Activated CD8-positive, alpha-beta memory T cell treated with anti-CD3 and anti-CD28 coated beads, Interleukin-2, amount 10 ng/mL, durations not matched to agents 7 days and 5 days (primary cell): ENCODE measurements around the gene KEL. TPM values are rescaled to one million over a fixed set of nuclear protein-coding genes. Genes with fewer than 3 reads are reported as not detected.

Experiments used
- ATAC-seq: fragments of 150-1000 bp; cut with Tn5 transposase; one replicate; pipeline ENCODE4 v1.10.0; 2021; ENCODE audit warnings: moderate library complexity
- CTCF ChIA-PET: fragments of 350-600 bp; sonication (Branson Sonifier 250); formaldehyde crosslinking; loops from one replicate; lab custom pipeline; 2021; ENCODE audit warnings: antibody characterized with exemption; lab: Charles Lee
- DNase-seq: peaks from one replicate; pipeline ENCODE4 v3.0.0-alpha.2; 2020
- H3K27ac Mint-ChIP-seq: one replicate; pipeline ENCODE4 v1.8.0; 2021; ENCODE audit warnings: mild to moderate bottlenecking, mixed read lengths
- H3K27me3 Mint-ChIP-seq: one replicate; pipeline ENCODE4 v1.8.0; 2021; ENCODE audit warnings: mixed read lengths
- H3K36me3 Mint-ChIP-seq: one replicate; pipeline ENCODE4 v1.8.0; 2021; ENCODE audit warnings: mild to moderate bottlenecking, mixed read lengths
- H3K4me1 Mint-ChIP-seq: one replicate; pipeline ENCODE4 v1.8.0; 2021; ENCODE audit warnings: mixed read lengths
- H3K4me3 Mint-ChIP-seq: one replicate; pipeline ENCODE4 v1.8.0; 2021; ENCODE audit warnings: mild to moderate bottlenecking, moderate library complexity, mixed read lengths
- H3K9me3 Mint-ChIP-seq: one replicate; pipeline ENCODE4 v1.8.0; 2022; ENCODE audit warnings: low read depth, mixed read lengths
- total RNA-seq, 2 experiments: library from RNA; stranded (reverse); gene quantifications; one replicate each; pipeline ENCODE4 v1.2.3, GENCODE V29; 2021

KEL gene
- total RNA-seq, 2 experiments from 2014 or later, result 0.16 to 0.70 TPM

DNA sequence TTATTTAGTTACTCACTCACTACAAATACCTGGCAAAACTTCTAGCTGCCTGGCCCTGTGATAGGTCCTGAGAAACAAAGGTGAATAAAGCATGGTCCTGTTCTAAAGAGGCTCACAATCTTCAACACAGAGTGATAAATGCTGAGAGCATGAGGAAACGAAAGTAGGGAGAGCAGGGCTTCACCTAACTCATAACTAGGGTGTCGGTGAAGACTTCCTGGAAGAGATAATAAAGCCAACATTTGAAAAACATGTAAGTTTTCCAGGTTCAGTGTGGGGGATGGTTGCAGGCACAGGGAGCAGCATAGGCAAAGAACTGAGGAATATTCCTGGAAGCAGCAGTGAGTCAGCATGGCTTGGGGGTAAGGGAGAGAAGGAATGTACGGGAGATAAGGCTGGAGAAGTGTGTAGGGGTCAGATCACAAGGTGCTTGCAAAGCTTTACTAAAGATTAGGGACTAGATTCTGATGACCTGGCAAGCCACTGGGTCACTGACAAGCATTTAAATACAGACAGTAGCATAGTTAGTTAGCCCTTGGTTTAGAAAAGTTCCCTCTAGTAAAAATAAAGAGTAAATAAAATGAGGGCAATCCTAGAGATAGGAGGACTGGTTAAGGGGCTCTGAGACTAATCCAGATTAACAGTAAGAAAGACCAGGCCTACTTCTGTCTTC, 5.1 kb downstream of the KEL start:
- H3K4me1 Mint-ChIP-seq, result peaks cover 2% of the 10 kb centered on the region
- H3K9me3 Mint-ChIP-seq, result peaks cover 13% of the 10 kb centered on the region
- peaks cover 2% of the 10 kb centered on the region for H3K36me3 Mint-ChIP-seq
- H3K27me3 Mint-ChIP-seq, result peaks cover 23% of the 10 kb centered on the region
- no peak overlapping the region for H3K4me3 Mint-ChIP-seq
- ATAC-seq, result no peak
- H3K27ac Mint-ChIP-seq, result no peak overlapping the region
- CTCF ChIA-PET, result no interaction called here
- no peak for DNase-seq

DNA sequence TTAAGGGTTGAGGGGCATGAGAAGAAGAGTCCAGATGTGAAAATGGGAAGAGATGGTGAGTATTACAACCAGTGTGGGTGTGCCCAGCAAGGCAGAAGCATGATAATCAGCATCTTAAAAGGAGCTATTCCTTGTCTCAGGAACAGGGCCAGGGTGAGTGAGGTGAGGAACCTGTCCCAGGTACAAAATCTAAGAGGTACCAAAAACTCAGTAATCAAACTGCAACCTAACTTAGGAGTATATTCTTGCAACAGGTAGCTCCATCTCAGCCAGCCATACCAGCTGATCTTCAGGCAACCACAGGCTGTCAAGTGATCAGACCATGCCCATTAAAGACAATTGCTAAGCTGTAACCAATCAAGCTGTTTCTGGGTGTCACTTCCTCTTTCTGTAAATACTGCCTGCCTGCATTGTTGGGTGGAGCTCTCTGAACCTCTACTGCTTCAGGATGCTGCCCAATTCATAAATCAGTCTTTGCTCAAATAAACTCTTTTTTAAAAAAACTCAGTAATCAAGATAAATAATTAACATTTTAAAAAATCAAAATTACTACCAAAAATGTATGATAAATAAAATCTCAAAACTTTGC, 7.4 kb downstream of the KEL start:
- H3K9me3 Mint-ChIP-seq, result peaks cover 13% of the 10 kb centered on the region
- H3K4me1 Mint-ChIP-seq, result peaks cover 2% of the 10 kb centered on the region
- CTCF ChIA-PET, result no interaction called here
- ATAC-seq (no peak), DNase-seq (no peak)
- H3K4me3 Mint-ChIP-seq, result no peak overlapping the region
- no peak overlapping the region for H3K27ac Mint-ChIP-seq
- H3K27me3 Mint-ChIP-seq, result peaks cover 26% of the 10 kb centered on the region
- H3K36me3 Mint-ChIP-seq, result peaks cover 2% of the 10 kb centered on the region

DNA sequence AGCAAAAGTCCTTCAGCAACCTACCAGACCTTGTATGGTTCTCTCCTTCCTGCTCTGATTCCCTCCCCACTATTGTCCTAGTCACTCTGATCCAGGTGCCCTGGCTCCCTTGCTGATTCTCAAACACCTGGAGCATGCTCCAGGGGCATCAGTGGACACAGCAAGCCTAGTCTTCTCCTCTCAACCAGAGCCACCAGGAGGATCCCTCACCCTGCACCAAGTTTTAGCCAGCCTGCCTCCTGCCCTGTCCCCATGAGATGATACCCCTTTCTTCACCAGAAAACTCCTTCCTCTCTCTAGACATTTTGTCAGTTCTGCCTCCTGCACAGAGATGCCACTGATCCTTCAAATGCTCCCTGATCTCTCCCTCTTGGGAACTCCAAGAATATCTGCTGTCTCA, 11.9 kb downstream of the KEL start:
- H3K36me3 Mint-ChIP-seq, result no peaks in the 10 kb centered on the region
- ATAC-seq (no peak), DNase-seq (no peak)
- CTCF ChIA-PET, result no interaction called here
- H3K4me1 Mint-ChIP-seq, result no peaks in the 10 kb centered on the region
- H3K9me3 Mint-ChIP-seq, result peaks cover 6% of the 10 kb centered on the region
- H3K27ac Mint-ChIP-seq, result no peak overlapping the region
- no peak overlapping the region for H3K4me3 Mint-ChIP-seq
- peaks cover 9% of the 10 kb centered on the region for H3K27me3 Mint-ChIP-seq

DNA sequence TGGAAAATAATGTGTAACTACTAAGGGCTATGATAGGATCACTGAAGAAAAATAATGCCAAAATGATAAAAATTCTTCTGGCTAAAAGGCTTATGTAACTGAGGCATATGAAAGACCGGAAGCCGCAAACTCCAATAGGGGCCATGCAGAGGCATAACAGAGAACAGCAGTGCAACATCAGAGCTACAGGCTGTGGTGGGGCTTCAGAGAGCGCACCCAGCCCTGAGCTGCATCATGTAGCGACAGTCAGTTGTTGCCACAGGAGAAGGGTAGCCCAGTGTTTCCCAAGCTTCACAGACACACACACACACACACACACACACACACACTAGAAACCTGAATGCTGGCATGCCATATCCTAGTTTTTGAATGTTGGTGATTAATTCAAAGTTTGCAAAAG, 13.6 kb downstream of the KEL start:
- CTCF ChIA-PET, result no interaction called here
- Mint-ChIP-seq H3K4me1 (no peaks in the 10 kb centered on the region), H3K36me3 (no peaks in the 10 kb centered on the region), H3K27me3 (peaks cover 9% of the 10 kb centered on the region), H3K9me3 (no peaks in the 10 kb centered on the region), H3K27ac (no peak overlapping the region), H3K4me3 (no peak overlapping the region)
- DNase-seq, result no peak
- no peak for ATAC-seq

DNA sequence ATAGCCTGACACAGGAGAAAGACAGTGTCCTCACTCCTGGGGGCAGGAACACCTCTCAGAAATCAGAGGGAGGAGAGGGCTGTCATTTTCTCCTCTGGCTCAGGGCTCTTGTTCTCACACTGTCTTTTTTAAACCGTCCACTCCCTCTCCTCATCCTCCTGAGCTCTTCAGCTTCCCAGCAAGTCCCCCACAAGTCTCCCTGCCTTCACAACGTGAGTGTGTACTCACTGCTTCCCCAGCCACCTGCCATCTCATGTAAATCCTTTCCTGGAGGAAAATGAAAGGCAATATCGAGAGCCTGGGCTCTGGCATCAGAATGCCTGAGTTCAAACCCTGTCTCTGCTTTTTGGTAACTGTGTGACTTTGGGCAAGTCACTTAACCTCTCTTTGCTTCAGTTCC, 17.2 kb downstream of the KEL start:
- Mint-ChIP-seq H3K27me3 (peaks cover under 1% of the 10 kb centered on the region), H3K27ac (no peak overlapping the region), H3K4me1 (no peaks in the 10 kb centered on the region), H3K4me3 (no peak overlapping the region), H3K36me3 (no peaks in the 10 kb centered on the region), H3K9me3 (no peaks in the 10 kb centered on the region)
- DNase-seq (no peak), ATAC-seq (no peak)
- CTCF ChIA-PET, result no interaction called here

DNA sequence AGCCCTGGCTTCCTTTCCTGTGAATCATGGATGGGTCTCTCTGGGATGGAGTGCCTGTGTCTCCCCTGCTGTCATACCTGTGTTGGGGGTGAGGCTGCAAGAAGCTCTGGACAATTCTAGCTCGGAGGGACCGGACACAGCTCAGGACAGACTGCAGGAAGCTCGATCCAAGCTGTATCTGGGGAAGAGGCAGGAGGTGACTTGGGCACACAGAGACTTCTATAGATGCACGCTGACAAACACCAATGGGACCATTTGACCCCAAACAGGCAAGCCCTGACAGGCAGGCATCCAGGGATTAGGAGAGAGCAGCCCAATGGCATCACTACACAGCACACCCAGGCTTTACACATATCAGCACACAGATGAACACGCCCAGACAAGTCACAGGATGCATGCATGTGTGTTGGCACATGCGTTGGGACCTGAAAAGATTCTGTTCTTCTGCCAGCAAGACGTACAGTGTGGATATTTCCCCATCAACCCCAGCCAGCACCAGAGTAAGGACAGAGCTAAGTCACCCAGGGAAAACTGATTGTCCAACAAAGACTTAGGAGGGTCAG, 18.4 kb downstream of the KEL start:
- no peaks in the 10 kb centered on the region for H3K36me3 Mint-ChIP-seq
- no peaks in the 10 kb centered on the region for H3K4me1 Mint-ChIP-seq
- CTCF ChIA-PET, result no interaction called here
- H3K9me3 Mint-ChIP-seq, result no peaks in the 10 kb centered on the region
- H3K4me3 Mint-ChIP-seq, result no peak overlapping the region
- ATAC-seq, result no peak
- DNase-seq, result no peak
- no peak overlapping the region for H3K27ac Mint-ChIP-seq
- H3K27me3 Mint-ChIP-seq, result no peaks in the 10 kb centered on the region

DNA sequence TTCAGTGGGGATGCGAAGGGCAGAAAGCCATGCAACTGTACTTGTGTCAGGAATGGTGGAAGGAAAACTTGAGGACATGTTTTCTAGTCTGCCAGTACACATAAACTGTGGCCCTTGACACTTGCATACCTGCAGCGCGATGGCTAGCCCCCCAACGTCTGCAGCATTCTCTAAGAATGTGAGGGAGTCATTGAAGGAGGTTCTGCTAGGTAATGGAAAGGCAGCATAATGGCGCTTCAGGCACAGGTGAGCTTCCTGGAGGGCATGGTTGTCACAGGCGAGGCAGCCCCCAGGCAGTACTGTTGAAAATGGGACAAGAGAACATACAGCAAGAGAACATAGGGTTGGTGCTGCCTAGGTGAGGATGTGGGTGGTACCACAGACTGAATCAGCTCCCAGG, 19.4 kb downstream of the KEL start:
- DNase-seq, result no peak
- Mint-ChIP-seq H3K9me3 (no peaks in the 10 kb centered on the region), H3K4me1 (no peaks in the 10 kb centered on the region), H3K27ac (no peak overlapping the region), H3K27me3 (no peaks in the 10 kb centered on the region), H3K4me3 (no peak overlapping the region), H3K36me3 (no peaks in the 10 kb centered on the region)
- CTCF ChIA-PET, result interaction anchor here (0.8 kb wide), 1 partner anchor 89 kb away, joined by 3 read pairs; no protein-coding TSS in a partner anchor
- no peak for ATAC-seq

DNA sequence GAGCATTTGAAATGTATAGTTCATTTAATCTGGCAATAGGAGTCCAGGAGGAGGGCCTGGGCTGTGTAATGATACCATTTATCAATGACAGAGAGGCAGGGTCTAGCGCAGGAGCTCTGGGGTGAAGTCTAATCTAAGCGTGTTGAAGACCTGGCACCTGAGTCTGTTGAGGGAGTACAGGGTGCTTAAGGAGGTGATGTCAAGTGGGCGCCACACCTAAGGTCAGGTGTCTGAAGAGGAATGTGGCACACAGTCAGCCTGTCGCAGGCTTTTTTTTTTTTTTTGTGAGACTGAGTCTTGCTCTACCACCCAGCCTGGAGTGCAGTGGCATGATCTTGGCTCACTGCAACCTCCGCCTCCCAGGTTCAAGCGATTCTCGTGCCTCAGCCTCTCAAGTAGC, 20.6 kb downstream of the KEL start:
- Mint-ChIP-seq H3K27me3 (no peaks in the 10 kb centered on the region), H3K4me1 (no peaks in the 10 kb centered on the region), H3K9me3 (no peaks in the 10 kb centered on the region), H3K36me3 (no peaks in the 10 kb centered on the region), H3K27ac (no peak overlapping the region), H3K4me3 (no peak overlapping the region)
- DNase-seq (no peak), ATAC-seq (no peak)
- CTCF ChIA-PET, result interaction anchor here (1.1 kb wide), 1 partner anchor 68 kb away, joined by 3 read pairs; no protein-coding TSS in a partner anchor

DNA sequence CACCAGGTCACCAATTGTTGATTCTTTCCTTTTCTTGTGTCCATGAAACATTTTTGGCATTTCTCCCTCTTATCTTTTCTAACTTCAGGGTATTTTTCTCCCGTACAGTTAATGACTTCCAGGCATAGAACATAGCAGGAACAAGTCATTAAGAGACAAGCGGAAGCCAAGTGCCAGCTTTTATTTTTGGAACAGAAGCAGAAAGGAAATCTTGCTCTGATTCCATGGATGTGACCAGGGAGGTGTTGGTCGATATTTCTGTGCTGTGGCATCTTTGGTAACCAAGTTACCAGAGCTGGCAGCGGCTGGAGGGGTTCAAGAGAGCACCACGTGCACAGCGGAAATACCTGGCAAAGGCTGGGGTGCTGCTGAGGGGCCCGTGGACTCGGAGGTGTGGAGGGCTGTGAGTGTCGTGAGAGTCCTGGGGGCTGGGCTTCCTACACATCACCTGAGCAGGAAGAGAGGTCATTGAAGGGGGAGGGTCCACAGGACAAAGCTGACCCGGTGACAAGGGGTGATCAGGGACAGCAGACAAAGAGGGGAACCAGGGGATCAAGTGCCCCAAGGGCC, 21.1 kb downstream of the KEL start:
- Mint-ChIP-seq H3K27me3 (no peaks in the 10 kb centered on the region), H3K27ac (no peak overlapping the region), H3K4me3 (no peak overlapping the region), H3K36me3 (no peaks in the 10 kb centered on the region), H3K4me1 (no peaks in the 10 kb centered on the region), H3K9me3 (no peaks in the 10 kb centered on the region)
- ATAC-seq, result no peak
- DNase-seq, result no peak
- CTCF ChIA-PET, result interaction anchor here (1.1 kb wide), 1 partner anchor 67 kb away, joined by 3 read pairs; no protein-coding TSS in a partner anchor

DNA sequence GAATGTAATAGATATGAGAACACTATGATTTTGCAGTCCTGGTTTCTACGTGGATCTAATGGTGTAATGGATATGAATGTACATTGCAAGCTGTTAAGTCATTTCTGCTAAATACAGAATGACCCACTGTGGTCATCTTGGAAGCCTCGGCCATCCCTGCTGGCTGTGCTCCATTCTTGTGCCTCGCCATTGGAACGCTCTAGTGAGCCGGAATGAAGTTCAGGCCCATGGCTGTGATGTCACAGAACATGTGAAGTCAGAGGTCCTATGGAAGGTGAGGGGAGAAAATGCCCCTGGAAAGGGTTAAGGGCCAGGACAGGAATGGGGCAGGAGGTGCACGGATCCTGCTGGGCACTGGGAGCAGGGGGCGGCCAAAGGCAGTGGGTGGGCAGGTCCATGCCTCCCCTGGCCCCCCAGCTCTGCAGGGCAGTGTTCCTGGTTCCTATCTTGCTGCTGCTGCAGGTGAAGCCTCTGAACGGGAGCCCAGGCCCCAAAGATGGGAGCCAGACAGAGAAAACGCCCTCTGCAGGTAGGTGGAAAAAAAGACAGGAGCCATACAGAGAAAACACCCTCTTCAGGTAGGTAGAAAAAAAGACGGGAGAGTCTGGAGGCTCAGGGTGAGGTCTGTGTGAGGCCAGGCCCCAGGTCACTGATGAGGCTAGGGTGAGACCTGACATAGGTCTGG, 22.8 kb downstream of the KEL start, which contains the start of gene LLCFC1:
LLCFC1 (plus strand) TSS at position 259 of the 685 bp plus-strand sequence; CDS start at position 397, 138 bp downstream.
- Mint-ChIP-seq H3K9me3 (no peaks in the 10 kb centered on the region), H3K4me3 (no peak within 1 kb of the TSS), H3K27me3 (peaks cover 2% of the 10 kb centered on the region), H3K27ac (no peak within 1 kb of the TSS), H3K36me3 (no peaks in the 10 kb centered on the region), H3K4me1 (no peaks in the 10 kb centered on the region)
- CTCF ChIA-PET, result no interaction called here
- ATAC-seq, result no peak
- no peak for DNase-seq

DNA sequence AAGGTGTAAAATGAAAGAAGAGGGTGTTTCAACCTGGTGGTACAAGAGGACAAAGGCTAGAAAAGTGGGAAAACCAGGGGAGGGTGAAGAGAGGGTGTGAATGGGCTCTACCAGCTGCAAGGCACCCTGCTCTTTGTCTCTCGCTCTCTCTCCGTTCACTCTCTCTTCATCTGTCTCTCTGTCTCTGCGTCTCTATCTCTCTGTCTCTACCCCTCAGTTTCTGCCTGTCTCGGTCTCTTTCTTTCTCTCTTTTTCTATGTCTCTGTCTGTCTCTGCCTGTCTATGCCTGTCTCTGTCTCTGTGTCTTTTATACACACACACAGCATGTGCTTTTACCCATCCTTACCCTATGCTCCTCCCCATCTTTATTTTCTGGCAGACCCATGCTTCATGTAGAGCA, 23.6 kb downstream of the KEL start:
- no peaks in the 10 kb centered on the region for H3K4me1 Mint-ChIP-seq
- no peaks in the 10 kb centered on the region for H3K36me3 Mint-ChIP-seq
- CTCF ChIA-PET, result no interaction called here
- H3K27me3 Mint-ChIP-seq, result peaks cover 2% of the 10 kb centered on the region
- ATAC-seq (no peak), DNase-seq (no peak)
- H3K9me3 Mint-ChIP-seq, result no peaks in the 10 kb centered on the region
- no peak overlapping the region for H3K27ac Mint-ChIP-seq
- H3K4me3 Mint-ChIP-seq, result no peak overlapping the region

DNA sequence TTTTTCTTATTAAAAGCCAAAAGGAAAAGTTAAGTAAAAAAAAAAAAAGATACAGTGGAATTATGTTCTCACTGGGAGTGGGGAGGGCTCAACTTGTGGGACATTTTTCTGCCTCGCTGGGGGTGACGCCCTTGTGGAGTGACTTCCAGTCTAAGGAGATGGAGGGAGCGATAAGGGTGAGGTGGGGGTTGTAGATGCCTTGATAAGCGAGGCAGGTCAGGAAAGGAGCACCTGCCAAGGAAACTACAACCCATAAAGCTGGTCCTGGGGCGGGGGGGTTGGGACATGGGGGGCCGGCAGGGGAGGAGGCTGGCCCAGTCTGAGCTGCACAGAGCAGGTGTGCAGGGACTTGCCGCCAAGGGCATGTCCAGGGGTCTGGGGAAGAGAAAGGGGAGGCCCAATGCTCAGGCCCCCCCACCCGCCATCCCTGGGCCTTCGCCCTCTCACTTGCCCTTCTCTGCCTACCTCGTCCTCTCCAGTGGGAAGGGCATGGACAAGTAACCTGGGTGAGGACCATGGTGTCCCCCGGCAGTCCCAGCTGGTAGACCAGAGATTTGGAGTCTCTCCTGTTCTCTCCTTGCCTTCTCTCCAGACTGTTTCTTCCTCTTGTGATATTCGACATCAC, 26.1 kb downstream of the KEL start:
- Mint-ChIP-seq H3K4me1 (no peaks in the 10 kb centered on the region), H3K27me3 (peaks cover 2% of the 10 kb centered on the region), H3K36me3 (no peaks in the 10 kb centered on the region), H3K9me3 (no peaks in the 10 kb centered on the region), H3K4me3 (no peak overlapping the region), H3K27ac (no peak overlapping the region)
- no peak for ATAC-seq
- CTCF ChIA-PET, result no interaction called here
- DNase-seq, result no peak

DNA sequence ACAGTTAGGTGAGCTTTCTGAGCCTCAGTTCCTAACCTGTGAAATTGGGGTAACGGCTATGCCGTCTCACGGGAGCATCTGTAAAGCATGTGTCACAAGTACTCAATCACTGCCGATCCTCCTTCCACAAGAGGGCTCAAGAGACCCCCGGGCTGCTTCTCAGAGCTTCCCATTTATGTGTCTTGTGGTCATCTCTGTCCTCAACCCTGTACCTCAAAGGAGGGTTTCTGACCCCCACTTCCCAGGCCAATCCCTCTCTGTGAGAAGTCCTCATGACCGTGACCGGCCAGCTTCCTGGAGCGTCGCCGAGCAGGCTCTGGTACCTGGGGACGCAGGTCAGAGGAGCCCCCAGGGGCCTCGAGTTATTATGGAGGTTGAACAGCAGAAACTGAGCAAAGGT, 28.1 kb downstream of the KEL start:
- ATAC-seq, result no peak
- no peak for DNase-seq
- H3K4me3 Mint-ChIP-seq, result no peak overlapping the region
- H3K27me3 Mint-ChIP-seq, result peaks cover 2% of the 10 kb centered on the region
- no peaks in the 10 kb centered on the region for H3K9me3 Mint-ChIP-seq
- H3K36me3 Mint-ChIP-seq, result no peaks in the 10 kb centered on the region
- H3K27ac Mint-ChIP-seq, result no peak overlapping the region
- H3K4me1 Mint-ChIP-seq, result no peaks in the 10 kb centered on the region
- CTCF ChIA-PET, result interaction anchor here (1.7 kb wide), 1 partner anchor 281 kb away, joined by 3 read pairs; no protein-coding TSS in a partner anchor
